Endometrium (tissue), 2 donors: ENCODE results near the gene JOSD2.
"Not testable (repeated sequence)": the region's sequence is repeated elsewhere in the genome, so short reads cannot be mapped to it uniquely, and the experiment has no call there.

Experiments
- FAIRE-seq: peaks from 2 replicates; lab custom pipeline; 2012; peaks lifted over from hg19 to GRCh38; lab: Jason Lieb, UNC
- donor health status: control.
- donor health status: control.

Gene JOSD2

DNA sequence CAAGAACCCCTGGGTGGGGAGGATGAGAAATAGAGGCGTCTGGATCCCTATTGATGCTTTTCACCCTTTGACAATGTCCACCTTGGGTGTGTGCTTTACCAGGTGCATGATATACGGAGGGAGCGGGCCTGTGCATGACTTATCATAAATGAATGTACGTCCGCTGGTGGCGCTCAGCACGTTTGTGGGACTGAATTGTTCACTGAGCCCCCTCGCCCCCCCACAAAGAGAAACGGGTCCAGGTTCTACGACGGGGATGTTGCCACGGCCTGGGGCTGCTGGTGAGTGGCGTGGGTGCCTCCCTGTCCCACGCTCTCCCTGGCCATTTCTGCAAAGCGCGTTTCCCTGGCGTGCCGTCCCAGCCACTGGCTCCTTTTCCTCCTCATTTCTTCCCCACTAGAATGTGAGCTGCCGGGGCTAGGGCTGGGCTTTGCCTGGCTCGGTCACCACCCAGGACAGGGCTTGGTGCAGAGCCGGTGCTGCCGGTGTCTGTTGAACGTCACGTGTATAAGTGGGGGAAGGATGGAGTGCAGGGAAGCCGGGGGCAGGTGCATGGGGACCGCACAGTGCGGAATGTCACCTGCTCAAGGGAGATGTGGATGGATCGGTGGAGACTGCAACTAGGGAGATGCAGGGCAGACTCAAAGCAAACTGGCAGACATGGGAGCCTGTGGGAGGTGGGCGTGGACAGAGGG is 35.7 kb upstream of the JOSD2 start:
- no peak for FAIRE-seq

DNA sequence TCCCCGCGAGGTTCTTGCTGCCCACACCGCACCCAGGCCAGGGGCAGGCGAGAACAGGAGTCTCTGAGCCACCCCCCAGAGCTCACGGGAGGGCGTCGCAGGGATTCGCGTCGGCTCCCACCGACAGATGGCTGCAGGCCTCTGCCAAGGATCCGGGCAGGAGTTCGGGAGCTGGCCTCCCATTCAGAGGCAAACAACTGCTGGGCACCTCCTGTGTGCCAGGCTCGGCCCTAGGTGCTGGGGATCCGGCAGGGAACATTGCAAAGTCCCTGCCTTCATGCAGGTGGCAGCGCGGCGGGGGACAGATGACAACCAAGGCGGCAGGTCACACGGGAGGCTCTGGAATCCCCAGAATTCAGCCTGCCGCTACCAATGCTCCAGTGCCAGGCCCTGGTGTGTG is 32.0 kb upstream of the JOSD2 start:
- no peak for FAIRE-seq

DNA sequence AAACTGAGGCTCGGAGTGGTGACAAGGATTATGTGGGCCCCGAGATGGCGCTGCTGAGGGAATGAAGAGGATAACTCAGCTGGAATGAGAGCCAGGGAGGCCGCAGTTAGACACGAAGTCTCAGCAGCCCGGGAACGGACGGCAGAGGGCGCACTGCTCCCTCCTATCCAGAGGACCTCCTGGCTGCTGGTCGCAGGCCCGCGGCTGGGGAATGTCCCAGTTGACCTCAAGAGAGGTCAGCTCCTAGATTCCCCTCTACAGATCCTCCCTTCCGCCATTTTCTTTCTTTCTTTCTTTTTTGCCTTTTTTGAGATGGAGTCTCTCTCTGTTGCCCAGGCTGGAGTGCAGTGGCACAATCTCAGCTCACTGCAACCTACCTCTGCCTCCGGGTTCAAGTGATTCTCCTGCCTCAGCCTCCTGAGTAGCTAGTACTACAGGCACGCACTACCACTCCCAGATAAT is 26.8 kb upstream of the JOSD2 start:
- FAIRE-seq: no peak

DNA sequence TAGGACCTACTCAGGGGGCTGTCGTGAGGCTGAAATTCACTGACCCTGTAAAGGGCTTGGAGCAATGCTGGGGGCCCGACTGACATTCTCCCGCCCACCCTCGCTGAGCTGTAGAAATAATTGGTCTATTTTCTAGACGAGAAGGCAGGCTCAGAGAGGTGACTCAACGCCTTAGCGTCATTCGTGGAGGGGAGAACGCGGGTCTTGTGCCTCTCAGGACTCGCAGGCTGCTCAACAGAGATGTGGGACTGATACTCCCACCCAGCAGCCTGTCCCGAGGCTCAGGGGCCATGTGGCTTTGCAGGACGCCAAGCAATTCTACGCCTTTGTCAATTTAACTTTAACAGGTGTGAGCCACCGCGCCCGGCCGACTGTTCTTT is 26.3 kb upstream of the JOSD2 start:
- FAIRE-seq: no peak

DNA sequence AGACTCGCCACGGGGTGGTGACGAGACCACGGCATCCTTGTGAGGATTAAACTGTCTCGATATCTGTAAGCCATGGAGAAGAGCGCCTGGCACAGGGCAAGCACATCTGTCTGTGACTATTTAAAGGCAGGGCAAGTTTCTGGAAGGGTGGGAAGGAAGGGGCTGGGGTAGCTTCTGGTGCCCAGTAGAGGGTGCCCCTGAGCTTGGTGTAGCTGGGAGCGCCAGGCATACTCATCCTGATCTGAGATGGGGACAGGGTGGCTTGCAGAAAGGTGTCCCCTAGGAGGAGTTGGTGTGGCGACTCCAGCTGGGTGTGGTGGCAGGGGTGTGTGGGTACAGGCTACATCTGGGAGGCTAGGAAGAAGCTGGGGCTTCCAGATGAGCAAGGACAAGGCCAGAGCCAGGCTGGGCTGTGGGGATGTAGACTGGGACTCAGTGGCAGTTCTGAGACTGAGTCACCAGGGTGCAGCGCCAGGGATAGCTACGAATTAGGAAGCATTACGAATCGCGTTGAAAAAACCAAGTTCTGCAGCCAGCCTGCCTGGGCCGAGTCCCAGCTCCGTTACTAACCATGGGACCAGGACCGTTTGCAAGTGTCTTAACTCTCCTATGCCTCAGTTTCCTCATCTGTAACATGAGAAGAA is 25.8 kb upstream of the JOSD2 start:
- FAIRE-seq: no peak

DNA sequence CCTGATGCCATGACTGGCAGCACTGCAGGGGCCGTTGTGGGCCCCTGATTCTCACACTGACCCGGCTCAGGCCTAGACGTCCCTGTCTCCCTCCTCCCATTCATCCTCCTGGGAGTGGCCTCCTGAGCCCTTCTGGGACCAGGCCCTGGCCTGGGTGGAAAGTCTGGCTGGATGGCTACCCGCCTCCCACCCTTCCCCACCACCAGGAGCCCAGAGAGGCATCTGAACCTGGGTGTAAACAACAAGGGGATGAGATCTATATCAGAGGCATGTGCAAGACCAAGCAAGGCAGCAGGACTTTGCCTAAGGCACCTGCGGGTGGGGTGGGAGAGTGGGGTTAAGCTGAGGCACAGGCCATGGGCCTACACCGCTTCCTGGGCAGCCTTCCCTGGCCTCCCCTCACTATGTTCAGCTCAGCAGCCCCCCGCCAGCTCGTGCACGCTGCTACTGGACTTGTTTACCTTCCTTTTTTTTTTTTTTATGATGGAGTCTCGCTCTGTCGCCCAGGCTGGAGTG is 24.7 kb upstream of the JOSD2 start:
- no peak for FAIRE-seq

DNA sequence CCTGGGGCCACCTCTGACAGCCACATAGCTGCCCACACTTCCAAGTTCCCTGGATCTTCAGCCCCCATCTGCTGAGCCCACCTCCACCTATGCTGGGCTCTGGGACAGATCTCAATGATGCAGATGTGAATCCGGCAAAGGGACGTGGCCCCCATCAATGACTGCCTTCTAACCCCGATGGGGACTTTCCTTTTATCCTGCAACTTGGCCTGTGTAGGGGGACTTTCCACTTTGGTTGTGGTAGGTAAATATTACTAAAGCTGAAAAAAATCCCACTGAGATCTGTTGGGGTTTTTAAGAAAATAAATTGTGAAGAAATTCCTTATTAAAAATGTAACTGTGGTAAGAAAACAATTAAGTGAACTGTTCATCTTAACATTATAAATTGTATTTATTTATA is 23.5 kb upstream of the JOSD2 start:
- no peak for FAIRE-seq

DNA sequence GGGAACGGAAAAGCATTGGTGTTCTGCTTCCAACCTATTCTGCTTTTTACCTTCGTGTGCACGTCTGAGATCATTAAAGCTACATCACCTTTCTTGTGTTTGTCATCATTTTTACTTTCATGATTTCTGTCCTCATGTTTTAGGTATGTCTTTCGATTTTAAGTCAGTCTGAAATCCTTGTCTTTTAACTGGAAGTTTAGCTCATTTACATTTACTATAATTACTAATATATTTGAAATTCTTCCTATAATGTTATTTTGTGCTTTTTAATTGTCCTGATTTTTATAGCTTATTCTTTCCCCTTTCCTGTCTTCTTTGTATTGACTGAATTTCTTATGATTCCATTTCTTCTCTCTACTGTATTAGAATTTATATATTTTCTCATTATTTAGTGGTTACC is 22.0 kb upstream of the JOSD2 start:
- no peak for FAIRE-seq

DNA sequence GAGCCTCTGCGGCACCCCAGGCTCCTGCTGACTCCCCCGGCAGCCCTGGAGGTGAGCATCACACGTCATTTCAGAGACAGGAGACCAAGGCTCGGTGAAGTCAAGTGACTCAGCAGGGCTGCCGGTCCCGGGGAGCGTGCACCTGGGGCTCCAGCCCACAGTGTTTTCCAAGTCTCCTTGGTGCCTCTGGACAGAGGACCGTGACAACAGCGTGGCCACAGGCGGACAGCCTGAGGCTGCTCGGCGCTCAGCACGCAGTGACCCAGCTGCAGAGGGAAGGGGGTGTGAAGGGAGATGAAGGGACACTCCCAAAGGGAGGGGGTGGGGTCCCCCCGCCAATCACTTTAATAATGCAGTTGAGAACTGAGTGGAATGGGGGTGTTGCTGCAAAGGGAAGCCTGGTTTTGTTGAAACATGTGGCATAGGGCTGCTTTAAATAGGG is 20.2 kb upstream of the JOSD2 start:
- FAIRE-seq: no peak

DNA sequence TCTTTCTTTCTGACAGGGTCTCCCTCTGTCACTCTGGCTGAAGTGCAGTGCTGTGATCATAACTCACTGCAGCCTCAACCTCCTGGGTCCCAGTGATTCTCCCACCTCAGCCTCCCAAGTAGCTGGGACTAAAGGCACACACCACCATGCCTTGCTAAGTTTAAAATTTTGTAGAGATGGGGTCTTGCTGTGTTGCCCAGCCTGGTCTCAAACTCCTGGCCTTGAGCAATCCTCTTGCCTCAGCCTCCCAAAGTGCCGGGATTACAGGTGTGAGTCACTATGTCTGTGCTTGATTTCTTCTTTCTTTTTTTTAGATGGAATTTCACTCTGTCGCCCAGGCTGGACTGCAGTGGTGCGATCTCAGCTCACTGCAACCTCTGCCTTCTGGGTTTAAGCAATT is 17.1 kb upstream of the JOSD2 start:
- not testable (repeated sequence) for FAIRE-seq

DNA sequence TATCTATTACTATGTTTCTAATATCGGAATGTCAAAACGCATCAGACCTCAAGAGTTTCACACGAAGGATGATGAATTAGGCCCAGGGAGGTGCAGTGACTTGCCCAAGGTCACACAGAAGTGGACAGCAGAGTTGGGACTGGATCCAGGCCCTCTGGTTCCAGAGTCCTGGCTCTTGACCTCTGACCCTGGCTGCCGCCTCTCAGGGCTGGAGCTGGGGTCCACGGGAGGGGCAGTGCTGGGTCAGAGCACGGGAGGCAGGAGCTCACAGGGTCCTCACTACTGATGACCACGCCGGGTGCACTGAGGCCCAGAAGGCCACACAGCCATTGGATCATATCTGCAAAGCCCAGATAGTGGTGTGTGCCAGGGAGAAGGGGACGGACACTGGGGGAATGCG is 11.9 kb upstream of the JOSD2 start:
- FAIRE-seq: no peak

DNA sequence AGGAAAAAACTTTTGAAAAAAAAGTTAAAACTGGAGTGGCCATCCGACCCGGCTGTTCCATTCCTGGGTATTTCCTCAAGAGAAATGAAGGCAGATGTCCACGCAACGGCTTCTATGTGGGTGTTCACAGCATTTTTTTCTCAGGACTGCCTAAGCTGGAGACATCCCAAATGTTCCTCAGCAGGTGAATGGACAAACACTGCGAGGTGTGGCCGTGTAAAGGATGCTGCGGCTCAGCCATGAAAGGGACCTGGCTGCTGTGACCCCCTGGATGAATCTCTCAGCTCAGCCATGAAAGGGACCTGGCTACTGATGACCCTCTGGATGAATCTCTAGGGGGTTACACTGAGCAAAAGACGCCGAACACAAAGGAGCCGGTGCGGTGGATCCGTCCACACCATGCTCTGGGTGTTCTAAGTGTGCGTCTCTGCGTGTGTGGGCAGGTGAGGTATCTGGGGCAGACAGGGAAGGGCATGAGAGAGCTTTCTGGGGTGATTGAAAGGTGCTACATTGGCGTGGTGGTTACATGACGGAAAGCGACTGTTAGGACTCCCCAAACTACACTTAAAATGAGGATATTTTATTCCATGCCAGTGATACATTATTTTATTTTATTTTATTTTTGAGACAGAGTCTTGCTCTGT is 10.0 kb upstream of the JOSD2 start:
- FAIRE-seq: no peak

DNA sequence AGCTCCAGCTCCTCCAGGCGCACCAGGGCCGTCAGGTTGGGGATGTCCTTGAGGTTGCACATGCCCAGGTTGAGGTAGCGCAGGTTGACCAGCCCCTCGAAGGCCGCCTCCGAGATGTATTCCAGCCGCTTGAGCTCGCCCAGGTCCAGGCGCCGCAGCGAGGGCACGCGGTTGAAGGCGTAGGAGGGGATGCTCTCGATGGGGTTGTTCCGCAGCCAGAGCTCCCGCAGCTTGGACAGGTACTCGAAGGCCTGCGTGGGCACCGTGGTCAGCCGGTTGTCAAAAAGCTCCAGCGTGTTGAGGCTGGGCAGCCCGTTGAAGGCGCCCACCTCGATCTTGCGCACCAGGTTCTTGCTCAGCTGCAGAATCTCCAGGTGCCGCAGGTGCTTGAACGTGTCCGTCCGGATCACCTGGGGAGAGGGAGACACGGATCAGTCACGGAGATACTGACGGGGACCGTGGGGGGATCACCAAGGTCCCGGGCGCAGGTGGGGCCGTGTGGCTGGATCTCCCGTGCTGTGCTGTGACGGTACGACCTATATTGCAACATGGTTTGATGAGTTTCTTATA is 8.1 kb upstream of the JOSD2 start:
- no peak for FAIRE-seq

DNA sequence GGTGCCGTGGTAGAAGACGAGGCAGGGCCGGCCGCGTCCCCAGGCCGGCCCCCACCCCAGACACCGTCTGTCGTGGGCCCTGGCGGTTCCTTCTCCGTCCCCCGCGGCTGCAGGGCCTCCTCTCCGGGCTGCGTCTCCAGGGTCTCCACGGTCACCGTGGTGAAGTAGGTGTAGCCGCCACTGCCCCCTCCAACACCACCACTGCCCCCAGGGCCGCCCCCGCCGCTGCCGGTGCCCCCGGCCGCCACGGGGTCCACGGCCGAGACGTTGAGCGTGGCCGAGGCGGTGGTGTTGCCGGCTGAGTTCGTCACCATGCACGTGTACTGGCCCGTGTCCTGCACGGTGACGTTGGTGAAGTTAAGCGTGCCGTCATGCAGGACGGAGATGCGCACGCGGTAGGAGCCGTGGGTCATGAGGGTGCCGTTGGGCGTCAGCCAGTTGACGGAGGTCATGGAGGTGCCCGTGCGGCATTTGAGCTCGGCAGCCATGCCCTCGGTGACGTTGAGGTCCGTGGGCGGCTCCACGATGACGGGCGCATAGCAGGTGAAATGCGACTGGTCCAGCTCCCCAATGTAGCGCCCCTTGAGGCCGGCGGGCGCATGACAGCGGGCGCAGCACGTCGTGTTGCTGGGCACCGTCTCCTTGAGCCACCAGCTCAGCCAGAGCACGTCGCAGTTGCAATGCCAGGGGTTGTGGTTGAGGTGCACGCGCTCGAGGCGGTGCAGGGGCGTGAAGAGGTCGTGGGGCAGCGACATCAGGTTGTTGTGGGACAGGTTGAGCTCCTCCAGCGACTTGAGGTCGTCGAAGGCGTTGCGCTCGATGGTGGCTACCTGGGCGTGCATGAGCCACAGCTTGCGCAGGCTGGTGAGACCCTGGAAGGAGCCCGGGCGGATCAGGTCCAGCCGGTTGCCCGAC is 7.4 kb upstream of the JOSD2 start:
- FAIRE-seq: no peak

DNA sequence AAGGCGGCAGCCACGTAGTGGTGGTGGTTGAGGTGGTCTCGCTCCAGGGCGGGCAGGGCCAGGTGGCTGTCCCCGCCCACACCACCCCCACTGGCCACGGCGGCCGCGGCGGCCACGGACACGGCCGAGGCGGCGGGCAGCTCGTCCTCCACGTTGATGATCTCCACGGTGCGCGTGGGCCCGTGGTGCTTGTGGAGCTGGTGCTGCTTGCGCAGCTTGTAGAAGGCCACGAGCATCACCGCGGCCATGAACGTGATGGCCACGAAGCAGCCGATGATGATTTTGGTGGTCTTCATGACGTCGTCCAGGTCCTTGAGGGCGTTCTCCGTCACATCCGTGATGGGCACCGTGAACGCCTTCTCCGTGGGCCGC is 6.7 kb upstream of the JOSD2 start:
- no peak for FAIRE-seq

DNA sequence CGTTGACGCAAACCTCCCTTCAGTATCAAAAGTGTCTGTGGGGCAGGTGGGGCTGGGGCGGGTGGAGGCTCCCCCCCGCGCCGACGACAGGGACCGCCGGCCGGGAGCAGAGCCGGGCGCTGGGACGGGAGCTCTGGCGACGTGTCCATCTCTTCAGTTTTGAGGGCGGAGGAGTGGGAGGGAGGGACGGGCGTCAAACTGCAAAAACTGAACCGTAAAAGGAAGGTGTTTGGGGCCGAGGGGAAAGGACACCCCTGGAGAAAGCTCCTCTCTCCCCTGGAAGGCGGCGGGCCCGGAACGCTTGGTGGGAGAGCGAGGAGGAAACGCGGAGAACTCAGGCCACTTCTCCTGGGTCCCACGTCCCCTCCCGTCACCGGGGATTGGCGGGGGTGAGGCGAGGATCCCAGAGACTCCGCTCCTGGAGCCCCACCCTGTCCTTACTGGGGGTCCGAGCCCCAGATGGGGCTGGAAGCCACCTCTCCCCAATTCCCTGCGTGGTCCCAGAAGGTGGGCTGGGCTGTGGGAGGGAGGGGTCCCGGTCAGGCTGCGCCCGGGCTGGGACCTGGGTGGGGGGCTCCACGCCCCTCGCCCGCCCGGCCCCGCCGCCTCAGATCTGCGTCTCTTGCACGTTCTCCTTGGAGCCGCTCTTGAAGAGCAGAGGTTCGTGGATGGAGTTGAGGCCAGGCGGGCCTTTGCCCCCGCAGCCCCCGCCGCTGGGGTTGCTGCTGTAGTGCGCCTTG is 6.1 kb upstream of the JOSD2 start:
- FAIRE-seq: no peak

DNA sequence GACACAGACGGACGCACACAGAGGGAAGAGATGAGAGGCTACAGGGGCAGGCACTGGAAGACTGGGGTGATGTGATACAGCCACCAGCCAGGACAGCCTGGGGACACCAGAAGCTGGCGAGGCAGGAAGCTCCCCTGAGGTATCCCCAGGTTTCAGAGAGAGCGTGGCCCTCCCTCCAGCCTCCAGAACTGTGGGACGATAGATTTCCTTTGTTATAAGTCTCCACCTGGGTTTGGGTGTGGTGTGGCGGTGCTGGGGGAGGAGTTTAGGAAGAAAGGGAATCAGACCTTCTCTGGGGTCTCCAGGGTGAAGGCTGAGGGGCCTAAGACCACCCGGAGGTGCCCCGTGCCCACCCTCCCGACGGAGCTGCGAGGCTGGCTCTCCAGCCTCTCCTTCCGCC is 5.5 kb upstream of the JOSD2 start:
- FAIRE-seq: no peak

DNA sequence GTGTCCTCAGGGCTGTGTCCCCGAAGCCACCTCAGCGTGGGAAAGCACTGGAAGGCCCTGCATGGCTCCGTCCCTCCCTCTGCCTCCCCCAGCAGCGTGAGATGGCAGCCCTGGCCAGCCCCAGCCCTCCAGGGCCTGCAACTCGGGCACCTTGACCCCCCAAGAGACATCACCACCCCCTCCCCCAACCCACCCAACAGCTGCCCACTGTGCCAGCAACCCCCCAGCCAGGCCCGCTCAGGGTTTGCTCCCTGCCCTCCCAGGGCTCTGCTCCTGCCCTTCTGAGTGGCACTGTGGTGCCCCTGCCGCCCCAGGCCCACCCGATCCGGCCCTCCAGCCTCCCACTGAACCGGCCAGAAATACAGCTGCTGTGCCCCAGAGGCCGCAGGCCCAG is 4.2 kb upstream of the JOSD2 start:
- no peak for FAIRE-seq

DNA sequence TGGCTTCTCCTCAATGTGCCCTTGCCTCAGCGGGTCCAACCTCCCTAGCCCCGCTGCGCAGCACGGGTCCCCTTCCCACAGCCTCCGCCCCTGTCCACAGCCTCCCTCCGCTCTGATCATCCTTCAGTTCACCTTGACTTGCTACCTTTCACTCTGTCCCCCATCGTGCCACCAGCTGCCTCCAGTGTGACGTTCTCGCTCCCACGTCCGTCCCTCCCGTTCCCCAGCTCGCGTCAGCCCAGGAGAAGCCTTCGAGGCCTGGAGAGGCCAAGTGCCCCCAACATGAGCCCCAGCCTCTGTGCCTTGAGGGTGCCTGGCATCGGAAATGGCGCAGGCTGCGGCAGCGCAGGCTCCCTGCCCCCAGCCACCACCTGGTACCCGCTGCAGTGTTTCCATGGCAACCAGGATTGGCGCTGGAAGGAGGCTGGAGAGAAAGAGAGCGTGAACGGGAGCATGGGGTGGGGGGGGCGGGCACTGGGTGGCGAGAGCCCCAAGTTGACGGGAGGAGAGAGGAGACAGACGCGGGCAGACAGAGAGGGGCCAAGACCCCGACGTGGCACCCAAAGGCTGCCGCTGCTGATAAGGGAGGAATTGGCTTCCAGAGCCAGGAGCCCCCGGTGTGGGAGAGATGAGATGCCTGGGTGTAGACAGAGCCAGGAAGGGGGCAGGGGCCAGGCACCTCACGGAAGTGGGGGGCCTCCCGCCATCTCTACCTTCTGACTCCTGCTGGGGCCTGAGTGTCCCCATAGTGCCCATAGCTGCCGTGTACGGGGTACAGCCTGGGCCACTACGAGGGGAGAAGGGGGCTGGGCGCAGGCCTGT is 3.6 kb upstream of the JOSD2 start:
- no peak for FAIRE-seq

DNA sequence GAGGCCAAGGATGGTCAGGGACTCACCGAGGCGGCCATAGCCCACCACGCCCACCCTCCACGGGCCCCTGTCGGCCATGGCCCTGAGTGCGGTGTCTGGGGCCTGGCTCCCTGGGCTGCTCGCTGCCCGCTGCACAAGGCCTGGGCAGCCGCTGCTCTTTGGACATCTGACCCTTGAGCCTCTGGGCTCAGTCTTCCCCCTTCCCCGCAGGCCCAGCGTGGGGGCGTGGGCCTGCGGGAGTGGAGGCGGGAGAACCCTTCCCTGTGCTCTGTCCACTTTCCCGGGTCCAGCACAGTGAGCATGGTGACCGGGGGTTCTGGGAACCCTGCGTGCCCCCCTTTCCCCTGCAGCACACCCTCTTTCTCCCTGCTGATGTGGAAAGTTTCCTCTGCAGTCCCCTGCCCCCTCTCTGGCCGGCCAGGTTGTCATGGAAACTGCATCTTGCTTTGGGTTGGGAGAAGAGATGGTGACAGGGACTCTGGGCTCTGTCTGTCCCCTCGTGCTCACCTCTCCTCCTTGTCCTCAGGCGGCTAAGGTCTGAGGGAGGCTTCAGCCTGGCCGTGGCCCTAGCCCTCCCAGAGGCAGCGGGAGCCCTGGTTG is 2.9 kb upstream of the JOSD2 start, which contains the start of gene ASPDH:
ASPDH (minus strand) TSS at position 168 of the 600 bp plus-strand sequence; CDS start at position 78, 90 bp downstream.
- FAIRE-seq: no peak
